ENCODE results near the gene AMD1.
"Not testable (repeated sequence)": the region's sequence is repeated elsewhere in the genome, so short reads cannot be mapped to it uniquely, and the experiment has no call there.

The AMD1 gene

GRCh38 chr6:110877569-110877968 is 3.0 kb downstream of the AMD1 start:
- no peak for DNase-seq (ENCODE audit: low read depth)

GRCh38 chr6:110878751-110879522 is 4.4 kb downstream of the AMD1 start:
- DNase-seq (ENCODE audit: low read depth) = no peak

GRCh38 chr6:110880651-110881050 is 6.1 kb downstream of the AMD1 start:
- no peak for DNase-seq (ENCODE audit: low read depth)

GRCh38 chr6:110881546-110882273 is 7.1 kb downstream of the AMD1 start:
- no peak for DNase-seq (ENCODE audit: low read depth)

GRCh38 chr6:110882274-110882619 is 7.7 kb downstream of the AMD1 start:
- DNase-seq (ENCODE audit: low read depth) = no peak

- DNase-seq (ENCODE audit: low read depth) = no peak
Observed at GRCh38 chr6:110882824-110883554, 8.4 kb downstream of the AMD1 start.

- no peak for DNase-seq (ENCODE audit: low read depth)
Observed at GRCh38 chr6:110884321-110884720, 9.7 kb downstream of the AMD1 start.

GRCh38 chr6:110885526-110885925 is 10.9 kb downstream of the AMD1 start:
- DNase-seq (ENCODE audit: low read depth) = no peak

GRCh38 chr6:110886555-110887167 is 12.1 kb downstream of the AMD1 start:
- DNase-seq (ENCODE audit: low read depth) = no peak

GRCh38 chr6:110890288-110890687 is 15.7 kb downstream of the AMD1 start:
- no peak for DNase-seq (ENCODE audit: low read depth)

- DNase-seq (ENCODE audit: low read depth) = no peak
Observed at GRCh38 chr6:110895907-110896608, 21.5 kb downstream of the AMD1 start.

- no peak for DNase-seq (ENCODE audit: low read depth)
Observed at GRCh38 chr6:110897433-110897832, 22.8 kb downstream of the AMD1 start.

GRCh38 chr6:110898111-110898510 is 23.5 kb downstream of the AMD1 start:
- no peak for DNase-seq (ENCODE audit: low read depth)

- no peak for DNase-seq (ENCODE audit: low read depth)
Observed at GRCh38 chr6:110900028-110900598, 25.5 kb downstream of the AMD1 start.

GRCh38 chr6:110901601-110902000 is 27.0 kb downstream of the AMD1 start:
- DNase-seq (ENCODE audit: low read depth) = not testable (repeated sequence)

- DNase-seq (ENCODE audit: low read depth) = no peak
Observed at GRCh38 chr6:110902091-110902490, 27.5 kb downstream of the AMD1 start.

GRCh38 chr6:110906273-110906672 is 31.7 kb downstream of the AMD1 start:
- DNase-seq (ENCODE audit: low read depth) = not testable (repeated sequence)

- DNase-seq (ENCODE audit: low read depth) = no peak
Observed at GRCh38 chr6:110930781-110931180, 56.2 kb downstream of the AMD1 start.

- DNase-seq (ENCODE audit: low read depth) = no peak
Observed at GRCh38 chr6:110933912-110934311, 59.3 kb downstream of the AMD1 start.

- DNase-seq (ENCODE audit: low read depth) = no peak
Observed at GRCh38 chr6:110934381-110934898, 59.9 kb downstream of the AMD1 start.

GRCh38 chr6:110935171-110935570 is 60.6 kb downstream of the AMD1 start:
- no peak for DNase-seq (ENCODE audit: low read depth)
